Left kidney (tissue), 2 donors: ENCODE measurements around the gene IL5. TPM values are rescaled to one million over a fixed set of nuclear protein-coding genes. Genes with fewer than 3 reads are reported as not detected.
"Not testable (repeated sequence)": the region's sequence is repeated elsewhere in the genome, so short reads cannot be mapped to it uniquely, and the experiment has no call there.

Experiments
- DNase-seq: peaks from one replicate; pipeline ENCODE4 v3.0.0-alpha.2; 2013
- polyA plus RNA-seq: library from polyadenylated mRNA; unstranded; fragments of 120-200 nt; gene quantifications from one replicate; pipeline ENCODE4 v1.2.1, GENCODE V29; 2013; ENCODE audit not compliant: insufficient read length

Gene IL5
- polyA plus RNA-seq, 1 donor: 0.53 TPM

- DNase-seq: no peak
Observed at GRCh38 chr5:132528866-132529634, 14.3 kb downstream of the IL5 start.

- no peak for DNase-seq
Observed at GRCh38 chr5:132528021-132528420, 15.3 kb downstream of the IL5 start.

DNA sequence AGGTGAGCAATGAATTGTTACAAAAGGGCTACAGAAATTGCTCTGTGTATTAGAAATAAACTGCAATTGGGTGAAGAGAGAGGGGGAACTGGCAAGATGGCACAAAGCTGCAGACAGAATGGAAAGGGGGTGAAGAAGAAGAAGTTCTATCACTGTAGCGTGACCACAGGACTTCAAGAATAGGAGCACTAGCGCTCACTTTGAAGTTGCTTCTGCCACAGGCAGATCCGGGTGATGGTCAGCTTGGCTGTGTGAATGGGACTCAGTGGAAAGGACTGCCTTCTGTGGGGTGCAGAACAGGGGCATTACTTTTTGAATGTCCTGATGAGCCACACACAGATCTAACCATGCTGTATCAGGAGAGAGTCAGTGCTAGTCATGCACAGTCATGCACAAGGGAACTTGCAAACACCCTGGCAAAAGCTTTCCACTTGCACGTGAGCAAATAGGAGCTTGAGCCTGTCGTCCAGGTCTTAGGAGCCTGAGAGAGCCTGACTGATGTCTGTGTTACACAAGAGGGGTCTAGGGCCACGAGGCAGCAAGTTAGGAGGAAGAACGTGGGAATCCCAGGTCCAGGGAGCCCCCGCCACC lies 16.3 kb downstream of the IL5 start:
- DNase-seq: no peak

- DNase-seq: peak; percentile 72
Observed at GRCh38 chr5:132526290-132526973, 16.9 kb downstream of the IL5 start.

DNA sequence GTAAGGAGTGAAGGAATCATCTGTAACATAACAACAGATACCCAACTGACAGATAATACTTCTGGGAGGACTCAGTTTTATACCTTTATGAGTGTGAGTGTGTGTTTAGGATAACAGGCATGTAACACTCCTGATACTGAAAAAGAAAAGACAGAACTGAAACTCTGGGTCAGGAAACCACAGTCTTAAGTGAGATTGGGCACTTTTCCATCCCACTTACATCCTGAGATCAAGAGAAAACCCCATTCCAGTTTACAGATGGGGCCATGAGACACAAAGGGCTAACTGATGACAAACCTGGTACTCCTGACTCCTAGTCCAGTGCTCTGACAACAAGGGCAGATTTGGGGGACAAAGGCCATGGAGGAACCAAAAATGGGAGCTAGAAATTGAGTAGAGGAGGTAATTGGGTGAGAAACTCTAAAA lies 18.0 kb downstream of the IL5 start:
- DNase-seq: no peak

- not testable (repeated sequence) for DNase-seq
Observed at GRCh38 chr5:132524877-132525276, 18.4 kb downstream of the IL5 start.

DNA sequence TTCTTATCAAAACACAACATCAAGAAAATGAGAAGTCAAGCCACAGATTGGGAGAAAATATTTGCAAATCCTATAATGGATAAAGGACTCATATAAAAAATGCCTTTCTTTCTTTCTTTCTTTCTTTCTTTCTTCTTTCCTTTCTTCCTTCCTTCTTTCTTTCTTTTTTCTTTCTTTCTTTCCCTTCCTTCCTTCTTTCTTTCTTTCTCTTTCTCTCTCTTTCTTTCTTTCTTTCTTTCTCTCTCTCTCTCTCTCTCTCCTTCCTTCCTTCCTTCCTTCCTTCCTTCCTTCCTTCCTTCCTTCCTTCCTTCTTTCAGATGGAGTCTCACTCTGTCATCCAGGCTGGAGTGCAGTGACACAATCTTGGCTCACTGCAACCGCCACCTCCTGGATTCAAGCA lies 21.3 kb downstream of the IL5 start:
- not testable (repeated sequence) for DNase-seq

DNA sequence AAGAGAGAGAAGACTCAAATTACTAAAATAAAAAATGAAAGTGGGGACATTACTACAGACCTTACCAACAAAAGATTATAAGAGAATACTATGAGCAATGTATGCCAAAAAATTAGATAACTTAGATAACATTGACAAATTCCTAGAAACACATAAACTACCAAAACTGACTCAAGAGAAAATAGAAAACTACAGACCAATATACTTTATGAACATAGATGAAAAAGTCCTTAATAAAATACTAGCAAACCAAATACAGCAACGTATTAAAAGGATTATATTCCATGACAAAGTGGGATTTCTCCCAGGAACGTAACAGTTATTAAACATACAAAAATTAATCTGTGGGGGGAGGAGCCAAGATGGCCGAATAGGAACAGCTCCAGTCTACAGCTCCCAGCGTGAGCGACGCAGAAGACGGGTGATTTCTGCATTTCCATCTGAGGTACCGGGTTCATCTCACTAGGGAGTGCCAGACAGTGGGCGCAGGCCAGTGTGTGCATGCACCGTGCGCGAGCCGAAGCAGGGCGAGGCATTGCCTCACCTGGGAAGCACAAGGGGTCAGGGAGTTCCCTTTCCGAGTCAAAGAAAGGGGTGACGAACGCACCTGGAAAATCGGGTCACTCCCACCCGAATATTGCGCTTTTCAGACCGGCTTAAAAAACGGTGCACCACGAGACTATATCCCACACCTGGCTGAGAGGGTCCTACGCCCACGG lies 29.5 kb downstream of the IL5 start:
- not testable (repeated sequence) for DNase-seq

GRCh38 chr5:132510076-132510475 lies 33.2 kb downstream of the IL5 start:
- no peak for DNase-seq

- no peak for DNase-seq
Observed at GRCh38 chr5:132506094-132506692, 37.1 kb downstream of the IL5 start.

GRCh38 chr5:132505641-132506040 lies 37.7 kb downstream of the IL5 start:
- DNase-seq: no peak

DNA sequence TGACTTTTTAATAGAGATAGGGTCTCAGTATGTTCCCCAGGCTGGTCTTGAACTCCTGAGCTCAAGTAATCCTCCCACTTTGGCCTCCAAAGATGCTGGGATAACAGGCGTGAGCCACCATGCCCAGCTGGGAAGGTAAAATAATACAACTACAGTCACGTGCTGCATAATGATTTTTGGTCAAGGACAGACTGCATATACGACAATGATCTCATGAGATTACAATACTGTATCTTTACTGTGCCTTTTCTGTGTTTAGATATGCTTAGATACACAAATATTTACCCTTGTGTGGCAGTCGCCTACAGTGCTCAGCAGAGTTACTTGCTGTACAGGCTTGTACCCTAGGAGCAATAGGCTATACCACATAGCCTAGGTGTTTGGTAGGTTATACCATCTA lies 38.6 kb downstream of the IL5 start:
- no peak for DNase-seq

DNA sequence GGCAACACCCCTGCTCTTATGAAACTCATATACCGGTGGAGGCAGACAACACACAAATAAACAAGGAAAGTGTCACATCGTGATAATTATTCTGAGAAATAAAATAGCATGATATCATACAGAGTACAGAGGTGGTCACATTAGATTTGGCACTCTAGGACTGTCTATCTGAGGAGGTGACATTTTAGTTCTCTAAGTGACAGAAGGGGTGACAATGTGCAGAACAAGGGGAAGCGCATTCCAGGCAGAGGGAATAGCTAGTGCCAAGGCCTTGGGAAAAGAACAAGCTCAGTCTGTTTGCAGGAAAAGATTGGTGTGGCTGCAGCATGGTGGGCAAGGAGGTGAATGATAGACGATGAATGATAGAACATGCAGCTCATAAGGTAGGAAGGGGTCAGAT lies 40.1 kb downstream of the IL5 start:
- DNase-seq: no peak

- DNase-seq: no peak
Observed at GRCh38 chr5:132501961-132502931, 41.1 kb downstream of the IL5 start.

DNA sequence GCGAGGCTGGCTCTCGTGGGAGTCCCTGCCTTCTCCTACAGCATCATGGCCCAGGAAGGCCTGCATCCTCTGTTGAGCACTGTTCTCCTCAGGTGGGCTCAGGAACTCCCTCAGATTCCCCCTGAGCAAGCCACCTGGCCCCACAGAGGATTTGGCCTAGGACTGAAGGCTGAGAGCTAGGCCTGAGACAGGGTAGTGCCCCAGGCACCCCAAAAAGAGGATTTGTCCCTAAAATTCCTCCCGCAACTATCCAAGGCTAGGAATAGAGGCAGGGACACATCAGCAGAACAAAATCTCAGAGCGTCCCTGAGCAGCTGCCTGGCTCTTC lies 41.7 kb downstream of the IL5 start:
- no peak for DNase-seq

DNA sequence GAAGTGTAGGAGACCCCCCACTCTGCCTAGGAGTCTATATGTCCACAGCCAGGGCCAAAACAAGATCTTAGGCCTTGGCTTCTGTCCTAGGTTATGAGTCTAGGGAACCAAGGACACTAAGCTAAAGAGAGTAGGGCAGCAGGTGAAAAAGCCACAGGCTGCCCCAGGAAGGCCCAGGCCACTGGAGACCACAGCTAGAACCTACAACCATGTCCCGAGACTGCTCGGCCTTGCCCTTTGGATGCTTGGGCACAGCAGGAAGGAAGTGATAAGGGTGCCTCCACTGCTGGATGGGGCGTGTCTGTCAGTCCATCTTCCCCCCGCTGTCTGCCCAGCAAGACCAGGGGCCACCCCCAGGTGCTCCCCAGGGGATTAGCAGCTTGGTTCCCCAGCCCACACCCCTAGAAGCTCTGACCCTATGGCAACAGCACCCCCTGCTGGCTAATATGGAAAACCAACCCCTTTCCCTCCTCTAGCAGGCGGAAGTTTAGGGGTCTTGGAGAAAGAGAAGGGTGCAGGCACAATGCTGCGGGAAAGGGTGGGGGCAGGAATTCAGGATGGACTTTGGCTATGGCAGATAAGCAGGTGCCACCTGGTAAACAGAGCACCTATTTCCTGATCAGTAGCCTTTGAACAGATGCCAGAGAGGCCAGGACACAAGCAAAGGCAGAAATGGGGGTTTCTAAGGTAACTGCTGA lies 42.2 kb downstream of the IL5 start:
- DNase-seq: peak; percentile 61

DNA sequence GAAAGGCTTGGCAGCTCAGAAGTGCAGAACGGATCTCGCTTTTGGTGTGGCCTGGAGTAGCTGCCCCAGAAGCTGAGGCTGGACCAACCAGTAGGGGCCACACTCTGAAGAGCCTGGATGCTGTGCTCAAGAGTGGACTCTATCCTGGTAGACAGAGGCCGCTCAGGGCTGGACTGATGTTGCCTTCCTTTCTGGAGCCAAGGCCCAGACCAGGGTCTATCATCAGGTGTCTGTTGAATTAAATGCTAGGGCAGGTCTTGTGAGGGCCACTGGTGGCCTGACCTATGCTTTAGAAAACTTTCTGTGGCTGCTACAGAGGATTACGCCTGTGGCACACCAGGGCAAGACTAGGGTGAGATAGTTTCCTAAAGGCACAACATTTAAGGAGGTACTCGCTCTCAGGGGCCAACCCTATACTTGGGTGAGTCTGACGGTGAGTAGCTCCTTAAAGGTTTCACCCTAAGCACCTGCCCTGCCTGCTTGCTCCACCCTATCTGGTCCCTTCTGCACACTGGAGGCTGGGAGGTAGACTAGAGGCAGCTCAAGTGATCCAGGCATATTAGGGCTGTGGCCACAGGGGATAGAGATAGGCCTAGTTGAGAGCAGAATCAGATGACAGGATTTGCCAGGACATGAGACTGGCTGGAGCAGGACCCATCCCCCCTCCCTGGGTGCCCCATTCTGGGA lies 42.9 kb downstream of the IL5 start:
- no peak for DNase-seq

- DNase-seq: no peak
Observed at GRCh38 chr5:132499440-132500243, 43.7 kb downstream of the IL5 start.

DNA sequence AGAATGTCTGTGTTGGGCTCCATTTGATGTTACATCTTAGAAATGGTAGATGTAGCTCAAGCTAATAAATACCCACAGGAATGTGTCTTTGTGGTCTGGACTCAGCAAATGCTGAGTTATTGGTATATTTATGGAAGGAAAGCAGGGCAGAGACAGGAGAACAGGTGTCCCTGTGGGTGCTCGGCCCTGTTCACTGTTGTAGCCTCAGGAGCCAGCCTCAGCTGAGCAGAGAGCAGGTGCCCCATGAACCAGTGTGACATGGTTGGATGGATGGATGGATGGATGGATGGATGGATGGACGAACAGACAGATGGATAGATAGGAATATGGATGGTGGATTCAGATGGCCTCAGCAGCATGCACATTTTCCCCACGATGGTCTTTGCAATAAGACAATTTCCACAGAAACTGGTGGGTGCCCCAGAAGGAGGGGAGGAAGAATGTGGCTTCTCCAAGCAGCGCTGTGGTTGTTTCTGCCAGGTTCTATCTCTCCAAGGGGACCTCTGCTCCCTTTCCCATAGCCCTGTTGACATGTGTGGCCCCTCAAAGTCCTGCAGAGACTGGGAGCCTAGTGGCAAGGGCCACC lies 44.5 kb downstream of the IL5 start:
- no peak for DNase-seq
